Measurements from ENCODE around the gene SPINK1. TPM values are rescaled to one million over a fixed set of nuclear protein-coding genes. Genes with fewer than 3 reads are reported as not detected.

The SPINK1 gene
- total RNA-seq, 1 donor from 2014 or later = not detected

DNA sequence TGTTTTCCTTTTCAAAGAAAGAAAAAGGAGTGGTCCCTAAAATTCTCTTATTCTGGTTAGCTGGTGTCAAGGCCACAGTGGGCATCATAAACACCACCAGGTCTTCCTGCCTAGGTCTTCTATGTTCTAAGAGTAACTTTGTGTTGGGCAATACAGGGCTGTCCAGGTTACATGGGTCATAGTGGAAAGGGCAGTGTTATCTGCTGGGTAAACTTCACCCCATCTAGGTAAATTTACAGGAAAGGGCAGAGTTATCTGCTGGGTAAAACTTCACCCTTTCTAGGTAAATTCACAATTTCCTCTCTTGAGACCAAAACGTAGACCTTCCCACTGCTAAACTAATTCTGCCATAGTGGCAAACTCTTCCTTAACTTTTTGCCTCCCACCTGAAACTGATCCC, 30.0 kb downstream of the SPINK1 start:
- H3K36me3 Mint-ChIP-seq (ENCODE audit: low read depth, unreplicated experiment) = no peaks in the 10 kb centered on the region
- H3K9ac ChIP-seq (ENCODE audit: low read length) = no peak overlapping the region
- H3K36me3 ChIP-seq (ENCODE audit: insufficient read depth, low read length) = no peaks in the 10 kb centered on the region
- no peaks in the 10 kb centered on the region for H3K27me3 ChIP-seq (ENCODE audit: insufficient read depth, low read length)
- no peaks in the 10 kb centered on the region for H4K20me1 ChIP-seq (ENCODE audit: insufficient read depth, low read length)
- DNase-seq (ENCODE audit: low read depth) = no peak
- H3K9me3 ChIP-seq (ENCODE audit: insufficient read depth, low read depth, low read length) = no peaks in the 10 kb centered on the region
- TF ChIP-seq, protein P1, sequence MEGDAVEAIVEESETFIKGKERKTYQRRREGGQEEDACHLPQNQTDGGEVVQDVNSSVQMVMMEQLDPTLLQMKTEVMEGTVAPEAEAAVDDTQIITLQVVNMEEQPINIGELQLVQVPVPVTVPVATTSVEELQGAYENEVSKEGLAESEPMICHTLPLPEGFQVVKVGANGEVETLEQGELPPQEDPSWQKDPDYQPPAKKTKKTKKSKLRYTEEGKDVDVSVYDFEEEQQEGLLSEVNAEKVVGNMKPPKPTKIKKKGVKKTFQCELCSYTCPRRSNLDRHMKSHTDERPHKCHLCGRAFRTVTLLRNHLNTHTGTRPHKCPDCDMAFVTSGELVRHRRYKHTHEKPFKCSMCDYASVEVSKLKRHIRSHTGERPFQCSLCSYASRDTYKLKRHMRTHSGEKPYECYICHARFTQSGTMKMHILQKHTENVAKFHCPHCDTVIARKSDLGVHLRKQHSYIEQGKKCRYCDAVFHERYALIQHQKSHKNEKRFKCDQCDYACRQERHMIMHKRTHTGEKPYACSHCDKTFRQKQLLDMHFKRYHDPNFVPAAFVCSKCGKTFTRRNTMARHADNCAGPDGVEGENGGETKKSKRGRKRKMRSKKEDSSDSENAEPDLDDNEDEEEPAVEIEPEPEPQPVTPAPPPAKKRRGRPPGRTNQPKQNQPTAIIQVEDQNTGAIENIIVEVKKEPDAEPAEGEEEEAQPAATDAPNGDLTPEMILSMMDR (IDR thresholded peaks at IDR 0.05; ENCODE audit: insufficient read depth, low read depth, low read length) = no peak
- TF ChIP-seq EZH2 (IDR thresholded peaks at IDR 0.05; ENCODE audit: insufficient read depth, low read length) = no peak
- H2AFZ ChIP-seq (ENCODE audit: low read depth, low read length) = no peak overlapping the region
- H3K4me1 ChIP-seq (ENCODE audit: insufficient read depth, low read length) = no peaks in the 10 kb centered on the region
- FAIRE-seq = no peak
- H3K9me3 Mint-ChIP-seq (ENCODE audit: unreplicated experiment) = no peaks in the 10 kb centered on the region
- H3K27ac ChIP-seq (ENCODE audit: low read depth, low read length) = no peak overlapping the region
- no peak overlapping the region for H3K27ac Mint-ChIP-seq (ENCODE audit: unreplicated experiment)
- peaks cover 5% of the 10 kb centered on the region for H3K4me1 Mint-ChIP-seq (ENCODE audit: low read depth, unreplicated experiment)
- H3K4me3 ChIP-seq (ENCODE audit: insufficient read depth, low read depth, low read length) = no peak overlapping the region
- H3K4me2 ChIP-seq (ENCODE audit: low read length) = no peak overlapping the region
- H3K27me3 Mint-ChIP-seq (ENCODE audit: low read depth, unreplicated experiment) = peaks cover 10% of the 10 kb centered on the region
- H3K79me2 ChIP-seq (ENCODE audit: insufficient read depth, low read length) = no peaks in the 10 kb centered on the region
- no peak overlapping the region for H3K4me3 Mint-ChIP-seq (ENCODE audit: unreplicated experiment)

DNA sequence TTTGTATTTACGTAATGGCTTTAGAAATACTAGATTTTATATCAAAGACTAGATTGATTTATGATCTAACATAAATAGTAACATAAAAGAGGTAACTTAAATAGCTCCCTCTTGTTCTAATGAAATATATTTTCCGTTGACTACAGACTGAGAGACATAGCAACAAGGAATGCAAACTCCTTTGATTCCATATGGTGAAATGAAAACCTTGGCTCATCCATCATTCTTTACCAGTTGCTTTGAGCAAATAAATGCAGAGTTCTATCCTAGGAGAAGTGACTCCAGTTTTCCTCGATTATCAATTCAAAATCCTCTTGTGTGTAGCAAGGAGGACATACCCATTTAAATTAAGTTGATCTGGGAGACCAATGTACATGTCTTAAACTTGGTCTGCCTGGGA, 31.0 kb downstream of the SPINK1 start:
- no peak overlapping the region for H3K27ac Mint-ChIP-seq (ENCODE audit: unreplicated experiment)

More for the DNA sequence above, 31.0 kb downstream of the SPINK1 start:
- H3K4me1 Mint-ChIP-seq (ENCODE audit: low read depth, unreplicated experiment) = peaks cover 5% of the 10 kb centered on the region
- no peak for TF ChIP-seq EZH2 (IDR thresholded peaks at IDR 0.05; ENCODE audit: insufficient read depth, low read length)
- TF ChIP-seq, protein P1 (IDR thresholded peaks at IDR 0.05; ENCODE audit: insufficient read depth, low read depth, low read length) = no peak
- no peaks in the 10 kb centered on the region for H3K9me3 ChIP-seq (ENCODE audit: insufficient read depth, low read depth, low read length)
- FAIRE-seq = no peak
- no peak for DNase-seq (ENCODE audit: low read depth)
- H3K27me3 Mint-ChIP-seq (ENCODE audit: low read depth, unreplicated experiment) = peaks cover 12% of the 10 kb centered on the region
- no peaks in the 10 kb centered on the region for H3K27me3 ChIP-seq (ENCODE audit: insufficient read depth, low read length)
- H4K20me1 ChIP-seq (ENCODE audit: insufficient read depth, low read length) = no peaks in the 10 kb centered on the region
- no peak overlapping the region for H3K4me2 ChIP-seq (ENCODE audit: low read length)
- no peaks in the 10 kb centered on the region for H3K36me3 ChIP-seq (ENCODE audit: insufficient read depth, low read length)
- H3K79me2 ChIP-seq (ENCODE audit: insufficient read depth, low read length) = no peaks in the 10 kb centered on the region
- H3K4me1 ChIP-seq (ENCODE audit: insufficient read depth, low read length) = no peaks in the 10 kb centered on the region
- H3K4me3 Mint-ChIP-seq (ENCODE audit: unreplicated experiment) = no peak overlapping the region
- H3K36me3 Mint-ChIP-seq (ENCODE audit: low read depth, unreplicated experiment) = no peaks in the 10 kb centered on the region
- H2AFZ ChIP-seq (ENCODE audit: low read depth, low read length) = no peak overlapping the region
- no peak overlapping the region for H3K9ac ChIP-seq (ENCODE audit: low read length)
- no peak overlapping the region for H3K4me3 ChIP-seq (ENCODE audit: insufficient read depth, low read depth, low read length)
- no peaks in the 10 kb centered on the region for H3K9me3 Mint-ChIP-seq (ENCODE audit: unreplicated experiment)
- H3K27ac ChIP-seq (ENCODE audit: low read depth, low read length) = no peak overlapping the region

Measured in astrocyte (in vitro differentiated cells and primary cell).